Non-pigmented ciliary epithelial cell (primary cell): ENCODE data around the gene SURF4.
A peak's percentile ranks its signal among the peaks of the same experiment; 100 is the strongest.
"Not testable (repeated sequence)": the region's sequence is repeated elsewhere in the genome, so short reads cannot be mapped to it uniquely, and the experiment has no call there.

ENCODE experiments used
- DNase-seq: peaks from one replicate; pipeline ENCODE4 v3.0.0-alpha.2; 2010; ENCODE audit warnings: low read depth

The SURF4 gene

DNA sequence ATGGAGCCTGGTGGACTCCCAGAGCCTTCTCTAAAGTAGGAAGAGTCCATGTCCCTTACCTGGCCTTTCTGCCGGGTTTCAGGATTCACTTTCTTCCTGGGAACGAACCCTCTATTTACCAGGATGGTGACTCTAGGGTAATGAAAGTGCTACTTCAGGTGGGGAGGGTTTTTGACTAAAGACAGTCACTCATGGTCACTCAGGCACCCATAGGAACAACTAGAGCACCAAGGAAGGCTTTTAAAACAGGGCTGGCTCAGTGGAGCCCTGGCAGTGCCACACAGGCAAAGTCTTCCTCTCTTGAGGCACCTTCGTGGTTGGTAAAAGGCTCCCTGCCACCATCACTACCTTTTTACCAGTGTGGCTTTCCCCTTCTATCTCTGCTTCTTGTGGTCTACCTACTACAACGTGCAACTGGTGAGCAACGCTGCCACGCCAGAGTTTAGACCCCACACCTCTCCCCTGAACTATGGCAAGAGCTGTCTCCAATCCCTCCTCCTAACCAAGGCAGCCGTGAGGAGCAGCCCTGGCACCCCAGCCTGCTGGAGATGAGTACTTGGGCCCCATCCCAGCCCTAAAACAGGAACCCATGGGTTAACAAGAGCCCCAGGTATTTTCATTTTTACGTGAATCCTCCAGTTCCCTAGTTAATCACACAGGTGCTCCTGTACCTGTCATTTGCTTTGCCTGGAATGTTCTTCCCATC, 23.1 kb downstream of the SURF4 start:
- no peak for DNase-seq

GRCh38 chr9:133351908-133352634, 23.8 kb downstream of the SURF4 start:
- no peak for DNase-seq

- no peak for DNase-seq
These were observed 24.3 kb downstream of the SURF4 start for GRCh38 chr9:133351526-133351907.

DNA sequence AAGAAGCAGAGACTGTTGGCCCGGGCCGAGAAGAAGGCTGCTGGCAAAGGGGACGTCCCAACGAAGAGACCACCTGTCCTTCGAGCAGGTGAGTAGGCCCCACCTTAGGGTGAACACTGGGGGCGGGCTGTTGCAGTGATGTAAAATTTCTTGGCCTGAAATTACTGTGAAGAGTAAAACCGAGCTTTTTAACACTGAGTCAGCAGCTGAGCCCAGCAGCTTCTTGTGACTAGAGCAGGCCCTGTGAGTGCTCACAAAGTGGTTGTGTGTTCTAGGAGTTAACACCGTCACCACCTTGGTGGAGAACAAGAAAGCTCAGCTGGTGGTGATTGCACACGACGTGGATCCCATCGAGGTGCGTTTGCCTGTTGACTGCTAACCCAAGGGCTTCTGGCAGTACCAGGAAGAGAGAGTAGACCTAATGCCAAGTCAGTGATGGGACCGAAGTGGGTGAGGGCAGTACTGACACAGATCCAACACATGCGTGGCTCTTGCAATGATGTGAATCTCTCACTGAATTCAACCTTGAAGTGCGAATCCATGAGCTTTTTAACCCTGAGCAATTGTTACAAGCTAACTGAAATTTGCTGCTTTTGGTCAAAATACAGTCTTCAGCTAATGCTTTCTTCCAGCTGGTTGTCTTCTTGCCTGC, 25.8 kb downstream of the SURF4 start:
- no peak for DNase-seq

DNA sequence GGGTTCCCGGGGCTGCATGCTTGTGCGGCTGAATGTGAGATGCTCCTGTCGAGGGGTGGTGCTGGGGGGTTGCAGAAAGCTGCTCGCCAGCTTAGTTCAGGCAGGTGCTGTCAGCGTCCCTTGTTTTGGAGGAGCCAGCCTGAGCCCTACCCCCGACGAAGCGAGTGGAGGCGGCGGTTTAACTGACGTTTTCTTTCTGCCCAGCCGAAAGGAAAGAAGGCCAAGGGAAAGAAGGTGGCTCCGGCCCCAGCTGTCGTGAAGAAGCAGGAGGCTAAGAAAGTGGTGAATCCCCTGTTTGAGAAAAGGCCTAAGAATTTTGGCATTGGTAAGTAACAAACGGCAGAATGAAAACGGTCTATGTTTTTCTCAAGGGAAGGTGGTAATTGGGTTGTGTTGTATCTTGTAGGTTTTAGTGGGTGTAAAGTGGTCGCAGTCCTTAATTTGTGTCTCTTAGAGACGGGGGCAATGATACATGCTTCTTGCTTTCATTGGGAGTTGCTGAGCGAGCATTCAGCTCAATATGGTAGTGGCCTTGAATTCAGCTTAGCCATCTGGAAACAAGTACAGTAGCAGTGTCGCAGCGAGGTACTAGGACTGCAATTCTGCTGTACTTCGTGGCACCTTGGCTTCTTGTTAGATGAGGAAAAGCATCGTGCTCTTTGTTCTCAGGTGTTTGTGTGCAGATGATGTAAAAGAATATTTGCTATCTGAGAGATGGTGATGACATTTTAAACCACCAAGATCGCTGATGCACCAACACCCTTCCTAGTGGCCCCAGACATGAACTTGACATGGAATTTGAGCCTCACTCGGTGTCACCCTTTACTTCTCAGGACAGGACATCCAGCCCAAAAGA, 26.9 kb downstream of the SURF4 start:
- DNase-seq = no peak

- peak; percentile 85 for DNase-seq
These were observed 27.7 kb downstream of the SURF4 start, which contains the start of the genes MED22 and RPL7A for GRCh38 chr9:133347985-133348717. MED22 (minus strand) TSS chr9:133348131; CDS start chr9:133346662, 1,469 bp downstream. RPL7A (plus strand) TSS chr9:133348218; CDS start chr9:133348244, 26 bp downstream.

DNA sequence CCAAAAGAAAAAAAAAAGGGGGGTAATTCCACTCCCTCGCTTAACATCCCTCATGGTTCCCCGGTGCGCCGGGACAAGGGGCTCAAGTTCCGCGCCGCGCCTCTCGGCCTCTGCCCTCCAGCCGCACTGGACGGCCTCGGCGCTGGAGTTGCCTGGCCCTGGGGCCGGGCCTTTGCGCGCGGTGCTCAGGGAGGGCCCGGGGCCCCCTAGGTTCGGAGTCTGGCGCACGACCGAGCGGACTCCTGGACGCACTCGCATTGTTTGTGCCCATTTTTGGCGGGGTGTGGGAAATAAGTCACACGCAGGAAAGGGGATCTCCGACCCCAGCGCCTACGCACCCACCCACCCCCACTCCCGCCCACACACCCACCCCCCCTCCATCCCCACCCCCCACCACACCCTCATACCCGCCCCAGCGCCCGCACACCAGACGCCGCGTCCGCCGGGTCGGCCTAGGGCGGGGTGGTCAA, 28.3 kb downstream of the SURF4 start:
- DNase-seq = no peak

DNA sequence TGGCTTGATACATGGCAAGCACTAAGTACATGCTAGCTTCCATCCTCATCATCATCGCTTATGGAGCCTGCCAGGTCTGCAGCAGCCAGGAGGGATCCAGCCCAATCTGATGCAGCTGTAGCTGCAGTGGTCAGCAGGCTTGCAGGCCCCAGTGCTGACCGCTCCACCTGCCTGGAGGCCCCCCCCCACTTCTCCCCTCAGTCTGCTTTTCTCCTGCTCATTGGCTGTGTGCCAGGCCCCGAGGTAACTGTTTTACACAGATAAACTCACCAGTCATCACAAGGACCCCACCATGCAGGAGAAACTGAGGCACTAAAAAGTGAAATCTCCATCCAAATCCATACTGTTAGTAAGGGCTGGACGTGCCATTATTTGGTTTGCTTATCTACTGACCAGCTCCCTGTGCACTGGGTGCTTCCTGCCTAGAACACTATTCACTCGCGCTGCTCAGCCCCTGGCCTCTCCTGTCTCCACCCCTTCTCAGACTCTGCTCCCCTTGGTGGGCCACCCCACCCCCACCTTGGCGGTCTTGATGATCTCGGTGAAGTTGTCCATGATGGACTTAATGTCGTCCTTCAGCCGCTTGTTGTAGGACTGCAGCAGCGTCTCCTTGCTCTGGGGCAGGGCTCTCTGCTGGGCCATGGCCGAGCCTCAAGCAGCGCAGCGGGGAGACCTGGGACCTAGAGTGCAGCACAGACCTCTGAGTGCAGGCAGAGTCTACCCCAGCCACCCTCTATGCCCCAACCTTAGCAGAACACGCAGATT, 29.7 kb downstream of the SURF4 start:
- no peak for DNase-seq

DNA sequence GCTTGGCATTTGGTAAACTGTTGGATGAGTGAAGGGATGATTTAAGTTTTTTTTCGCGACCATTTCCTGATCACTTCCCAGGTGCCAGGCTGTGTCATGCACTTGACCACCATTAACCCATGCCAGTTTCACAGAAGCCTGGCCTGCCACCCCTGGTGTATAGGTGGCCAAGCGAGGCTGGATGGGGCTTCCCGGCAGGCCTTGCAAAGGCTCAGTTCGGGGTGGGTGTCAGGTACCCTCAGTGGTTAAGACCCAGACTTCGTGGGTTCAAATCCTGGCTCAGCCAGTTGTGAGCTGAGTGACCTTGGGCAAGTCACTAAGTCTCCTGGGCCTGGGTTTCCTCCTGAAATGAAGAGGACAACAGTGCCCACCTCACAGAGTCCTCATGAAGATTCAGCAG, 30.3 kb downstream of the SURF4 start:
- no peak for DNase-seq

DNA sequence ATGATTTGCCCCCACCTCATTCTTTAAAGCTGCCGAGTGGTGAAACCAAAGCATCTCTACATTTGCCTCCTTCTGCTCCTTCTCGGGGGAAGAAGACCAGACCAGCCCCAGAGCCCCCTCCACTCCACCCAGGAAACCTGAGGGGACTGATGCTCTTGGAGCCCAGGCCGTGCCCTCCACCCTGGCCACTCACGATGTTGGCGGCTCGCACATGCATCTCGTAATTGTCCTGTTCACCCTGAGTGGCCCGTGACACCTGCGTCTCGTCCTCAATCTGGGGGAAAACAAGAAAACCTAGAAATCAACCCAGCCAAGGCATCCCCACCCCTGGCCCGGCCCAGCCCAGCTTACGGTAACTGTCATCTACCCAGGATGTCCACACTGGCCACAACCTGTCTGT, 30.9 kb downstream of the SURF4 start:
- no peak for DNase-seq

DNA sequence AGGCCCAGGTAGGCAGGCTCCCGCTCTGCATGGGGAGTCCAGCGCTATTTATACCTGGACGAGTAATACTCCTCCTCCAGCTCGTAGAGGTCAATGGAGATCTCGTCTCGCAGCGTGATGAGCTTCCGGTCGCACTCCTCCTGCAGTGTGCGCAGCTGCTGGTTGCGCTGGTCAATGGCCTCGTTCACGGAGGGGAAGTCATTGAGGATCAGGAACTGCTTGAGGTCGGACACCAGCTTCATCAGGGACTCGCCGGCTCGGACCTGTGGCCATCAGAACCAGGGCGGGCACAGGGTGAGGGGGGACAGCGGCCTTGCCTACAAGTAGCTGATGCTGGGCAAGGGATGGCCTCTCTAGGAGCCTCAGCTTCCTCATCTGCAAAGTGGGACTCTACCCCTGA, 31.8 kb downstream of the SURF4 start:
- DNase-seq = no peak

- DNase-seq = no peak
These were observed 33.3 kb downstream of the SURF4 start for GRCh38 chr9:133342570-133342969.

DNA sequence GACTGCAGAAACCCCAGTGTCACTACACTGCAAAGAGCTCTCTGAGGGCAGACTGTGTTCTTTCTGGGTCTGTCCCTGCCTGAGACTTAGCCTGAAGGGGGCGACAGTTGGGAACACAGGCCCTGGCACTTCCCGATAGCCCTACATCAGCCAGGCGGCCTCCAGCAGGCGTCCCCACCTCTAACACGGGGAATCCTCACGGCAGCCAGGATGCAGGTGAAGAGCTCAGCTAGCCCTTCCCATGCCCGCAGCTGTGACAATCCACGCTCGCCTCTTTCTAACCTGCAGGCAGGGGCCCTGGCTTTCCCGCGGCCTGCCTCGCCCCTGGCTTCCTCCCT, 33.8 kb downstream of the SURF4 start:
- no peak for DNase-seq

DNA sequence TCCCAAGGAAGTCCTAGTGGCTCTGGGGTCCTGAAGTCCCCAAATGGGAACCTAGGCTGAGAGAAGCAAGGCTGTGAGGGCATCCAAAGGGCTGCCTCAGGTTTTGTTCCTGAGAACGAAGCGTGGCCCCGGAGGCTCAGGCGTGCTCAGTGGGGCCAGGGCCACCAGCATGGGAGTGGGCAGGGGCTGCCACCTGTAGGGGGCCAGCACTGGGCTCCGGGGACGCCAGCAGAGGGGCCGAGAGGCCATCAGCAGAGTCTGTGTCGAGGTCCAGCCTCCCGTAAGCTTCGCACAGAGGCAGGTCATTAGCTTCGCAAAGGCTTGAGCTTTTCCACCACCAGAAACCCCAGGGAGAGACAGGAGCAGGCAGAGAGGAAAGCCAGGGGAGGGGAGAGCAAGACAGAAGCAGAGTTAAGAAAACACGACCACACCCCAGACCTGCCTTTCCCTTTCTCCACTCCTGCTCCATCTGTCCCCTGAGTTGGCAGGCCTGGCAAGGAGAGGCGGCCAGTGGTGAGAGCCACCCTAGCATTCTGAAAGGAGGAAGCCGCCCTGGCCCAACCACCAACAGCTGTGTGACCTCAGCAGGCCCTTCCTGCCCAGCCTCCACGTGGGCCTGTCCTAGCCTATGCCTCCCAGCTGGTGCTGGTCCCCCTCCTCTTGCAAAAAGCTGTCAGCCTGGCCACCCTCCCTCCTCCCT, 34.3 kb downstream of the SURF4 start:
- no peak for DNase-seq

- DNase-seq = no peak
These were observed 34.9 kb downstream of the SURF4 start for GRCh38 chr9:133340916-133341315.

- DNase-seq = no peak
These were observed 35.6 kb downstream of the SURF4 start for GRCh38 chr9:133340256-133340655.

GRCh38 chr9:133339641-133340040, 36.2 kb downstream of the SURF4 start:
- DNase-seq = no peak

DNA sequence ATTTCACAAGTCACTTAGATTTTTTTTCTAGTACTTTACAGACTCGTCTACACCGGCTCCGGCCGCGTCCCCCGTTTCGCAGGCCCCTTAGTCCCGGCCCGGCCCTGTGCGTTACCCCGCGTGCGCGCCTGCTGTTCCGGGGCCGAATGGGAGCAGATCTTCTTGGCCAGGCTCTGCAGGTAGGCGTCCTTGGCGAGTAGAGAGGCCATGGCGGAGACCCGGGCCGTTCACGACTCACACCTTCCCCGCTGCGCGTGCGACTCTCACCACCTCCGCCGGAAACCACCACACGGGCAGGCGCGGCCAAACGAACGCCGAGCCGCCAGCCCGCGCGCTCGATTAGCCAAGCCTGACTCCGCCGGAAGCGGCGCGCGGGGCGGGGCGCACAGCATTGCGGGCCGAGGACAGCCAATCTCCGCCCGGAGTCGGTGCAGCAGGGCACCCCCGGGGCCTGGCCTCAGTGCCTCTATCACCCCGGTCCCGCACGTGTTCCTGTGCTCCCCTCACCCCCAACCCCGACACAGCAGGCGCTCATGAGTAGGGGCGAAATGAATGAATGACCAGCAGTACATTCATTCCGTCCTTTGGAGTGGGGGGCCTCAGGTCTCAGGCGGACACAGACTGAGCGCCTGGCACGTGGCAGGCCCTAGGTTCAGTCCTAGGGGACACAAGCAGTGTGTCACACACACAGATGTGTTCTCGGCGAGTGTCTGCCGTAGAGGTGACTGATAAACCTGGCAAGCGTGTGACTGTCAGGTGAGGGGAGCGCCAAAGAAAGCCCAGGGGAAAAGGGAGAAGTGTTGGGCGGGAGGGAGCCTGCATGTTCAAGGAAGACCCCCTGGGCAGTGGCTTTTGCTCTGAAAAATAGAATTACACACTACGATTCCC, 39.7 kb downstream of the SURF4 start, which contains the start of gene SURF6:
Gene SURF6 (minus strand): TSS at position 265 of the 888 bp plus-strand sequence. CDS start 56 bp downstream, at position 209.
- DNase-seq = peak; percentile 46

GRCh38 chr9:133334888-133335287, 41.0 kb downstream of the SURF4 start:
- DNase-seq = not testable (repeated sequence)
